Epithelial cell of proximal tubule (primary cell): ENCODE data around the gene MSMO1. TPM values are rescaled to one million over a fixed set of nuclear protein-coding genes. Genes with fewer than 3 reads are reported as not detected.

Experiments
- DNase-seq: peaks from one replicate; pipeline ENCODE4 v3.0.0-alpha.2; 2011; ENCODE audit warnings: low read depth
- H3K4me3 ChIP-seq: 2 replicates; pipeline ENCODE4 v1.5.1; 2011; ENCODE audit warnings: low read depth, mild to moderate bottlenecking, low read length
- CTCF ChIP-seq: conservative IDR thresholded peaks from 2 replicates; pipeline ENCODE4 v1.5.1; 2012; ENCODE audit warnings: low read depth, mild to moderate bottlenecking, low read length
- total RNA-seq: library from RNA; depleted of rRNA; stranded (reverse); fragments of >200 nt; gene quantifications from 2 replicates; pipeline ENCODE4 v1.2.3, GENCODE V29; 2015

Gene MSMO1
- total RNA-seq, 1 donor from 2014 or later = 96.7 TPM

- H3K4me3 ChIP-seq = no peak overlapping the region
- no peak for TF ChIP-seq CTCF
- DNase-seq = no peak
Measured at GRCh38 chr4:165375465-165375864, 48.0 kb downstream of the MSMO1 start.

- H3K4me3 ChIP-seq = peak overlapping the region; percentile 58
- DNase-seq = no peak
- TF ChIP-seq CTCF = no peak
Measured at GRCh38 chr4:165378398-165378744, 50.9 kb downstream of the MSMO1 start.

- TF ChIP-seq CTCF = peak; percentile 45
- no peak for DNase-seq
- H3K4me3 ChIP-seq = peak within 1 kb of the TSS; percentile 58
Measured at GRCh38 chr4:165378745-165379677, 51.5 kb downstream of the MSMO1 start, which contains the start of gene CPE. Gene CPE, plus strand, starts transcription at chr4:165379008. Its CDS starts 214 bp downstream, at chr4:165379222.

GRCh38 chr4:165379678-165380064 lies 52.2 kb downstream of the MSMO1 start:
- H3K4me3 ChIP-seq = peak overlapping the region; percentile 58
- no peak for DNase-seq
- TF ChIP-seq CTCF = no peak

- no peak for DNase-seq
- TF ChIP-seq CTCF = no peak
- no peak overlapping the region for H3K4me3 ChIP-seq
Measured at GRCh38 chr4:165380805-165381204, 53.3 kb downstream of the MSMO1 start.

- no peak for DNase-seq
- no peak for TF ChIP-seq CTCF
Measured at GRCh38 chr4:165381821-165382373, 54.4 kb downstream of the MSMO1 start.

More at GRCh38 chr4:165381821-165382373, 54.4 kb downstream of the MSMO1 start:
- no peak overlapping the region for H3K4me3 ChIP-seq
